A673 (cell line): ENCODE results near the gene ZNF550. TPM values are rescaled to one million over a fixed set of nuclear protein-coding genes. Genes with fewer than 3 reads are reported as not detected.

Experiments
- BruUV-seq: library from RNA; stranded (reverse); fragments of 400-500 nt; replicated peaks from 2 replicates; lab custom pipeline; 2021; lab: Mats Ljungman, UMichigan
- CTCF ChIA-PET: fragments of 300-600 bp; sonication (Branson Sonifier 250); formaldehyde crosslinking; loops from one replicate; lab custom pipeline; 2022; ENCODE audit warnings: antibody characterized with exemption; lab: Charles Lee
- POLR2A ChIA-PET: fragments of 300-600 bp; sonication (Branson Sonifier 250); formaldehyde crosslinking; loops from one replicate; lab custom pipeline; 2022; ENCODE audit warnings: antibody characterized with exemption; ENCODE audit not compliant: low non-redundant PET; lab: Charles Lee
- DNase-seq: peaks from one replicate; pipeline ENCODE4 v3.0.0-alpha.2; 2015; ENCODE audit warnings: low spot score
- H3K27ac ChIP-seq: fragments of 200-600 bp; sonication (generic); 2 replicates; pipeline ENCODE4 v1.5.1; 2016; ENCODE audit warnings: mixed run types, low read depth, mild to moderate bottlenecking, mixed read lengths, antibody characterized with exemption, low read length; ENCODE audit not compliant: poor library complexity, severe bottlenecking
- H3K27me3 ChIP-seq: fragments of 200-600 bp; sonication (generic); replicated peaks from 2 replicates; pipeline ENCODE4 v1.6.1; 2017; ENCODE audit warnings: mixed run types, low read depth, mild to moderate bottlenecking, mixed read lengths, antibody characterized with exemption, low read length; ENCODE audit not compliant: insufficient read depth, poor library complexity
- H3K36me3 ChIP-seq: fragments of 200-600 bp; sonication (generic); 2 replicates; pipeline ENCODE4 v1.6.1; 2016; ENCODE audit warnings: mixed run types, mild to moderate bottlenecking, mixed read lengths, antibody characterized with exemption, low read length; ENCODE audit not compliant: insufficient read depth, poor library complexity, severe bottlenecking
- H3K4me1 ChIP-seq: fragments of 200-600 bp; sonication (generic); 2 replicates; pipeline ENCODE4 v1.6.1; 2017; ENCODE audit warnings: mixed run types, mild to moderate bottlenecking, mixed read lengths, antibody characterized with exemption, low read length; ENCODE audit not compliant: insufficient read depth, poor library complexity, severe bottlenecking
- H3K4me3 ChIP-seq: fragments of 200-600 bp; sonication (generic); 2 replicates; pipeline ENCODE4 v1.5.1; 2016; ENCODE audit warnings: low read depth, mixed run types, mild to moderate bottlenecking, mixed read lengths, low read length; ENCODE audit not compliant: poor library complexity, severe bottlenecking
- H3K9me3 ChIP-seq: fragments of 200-600 bp; sonication (generic); 2 replicates; pipeline ENCODE4 v1.6.1; 2016; ENCODE audit warnings: mixed run types, low read depth, mild to moderate bottlenecking, mixed read lengths, antibody characterized with exemption, low read length; ENCODE audit not compliant: poor library complexity, severe bottlenecking
- EZH2 ChIP-seq: fragments of 200-600 bp; sonication (generic); IDR thresholded peaks from 2 replicates; pipeline ENCODE4 v1.6.1; 2017; ENCODE audit warnings: borderline replicate concordance, low read depth, mild to moderate bottlenecking, mixed read lengths, antibody characterized with exemption, low read length; ENCODE audit not compliant: poor library complexity, severe bottlenecking
- intact Hi-C: fragments of 100-400 bp; cut with micrococcal nuclease; formaldehyde crosslinking; loops from one replicate; pipeline ENCODE4 v1.10.0; 2022; ENCODE audit not compliant: unreplicated experiment
- total RNA-seq: library from RNA; stranded (reverse); gene quantifications from 2 replicates; pipeline ENCODE4 v1.2.3, GENCODE V29; 2021
- TF ChIP-seq, protein P1 (sequence below): fragments of 300-800, 200-600 bp; sonication (generic); conservative IDR thresholded peaks from 2 replicates; pipeline ENCODE4 v1.5.1; 2017; ENCODE audit warnings: low read depth, mild to moderate bottlenecking, antibody characterized with exemption, low read length, moderate library complexity, mixed read lengths

ZNF550 gene
- total RNA-seq, 1 experiment from 2014 or later: 9.6 TPM

DNA sequence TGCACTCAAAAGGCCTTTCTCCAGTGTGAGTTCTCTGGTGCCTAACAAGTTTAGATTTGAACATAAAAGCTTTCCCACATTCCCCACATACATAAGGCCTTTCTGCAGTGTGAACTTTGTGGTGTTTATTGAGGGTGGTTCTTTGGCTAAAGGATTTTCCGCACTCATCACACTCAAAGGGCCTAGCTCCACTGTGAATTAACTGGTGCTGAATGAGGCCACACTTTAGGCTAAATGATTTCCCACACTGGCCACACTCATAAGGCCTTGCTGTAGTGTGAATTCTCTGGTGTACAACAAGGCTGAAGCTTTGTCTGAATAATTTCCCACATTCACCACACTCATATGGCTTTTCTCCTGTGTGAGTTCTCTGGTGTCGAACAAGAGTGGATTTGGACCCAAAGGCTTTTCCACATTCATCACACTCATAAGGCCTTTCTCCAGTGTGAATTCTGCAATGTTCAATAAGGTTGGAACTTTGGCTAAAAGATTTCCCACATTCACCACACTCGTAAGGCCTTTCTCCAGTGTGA lies 12.8 kb upstream of the ZNF550 start:
- Histone ChIP-seq H3K4me1 (no peaks in the 10 kb centered on the region), H3K27me3 (no peaks in the 10 kb centered on the region), H3K27ac (no peak overlapping the region), H3K4me3 (no peak overlapping the region), H3K36me3 (peaks cover 41% of the 10 kb centered on the region), H3K9me3 (peaks cover 76% of the 10 kb centered on the region)
- BruUV-seq: no TSS peak
- ChIA-PET POLR2A (no interaction called here), CTCF (no interaction called here)
- no peak for DNase-seq
- no peak for TF ChIP-seq EZH2
- TF ChIP-seq, protein P1, sequence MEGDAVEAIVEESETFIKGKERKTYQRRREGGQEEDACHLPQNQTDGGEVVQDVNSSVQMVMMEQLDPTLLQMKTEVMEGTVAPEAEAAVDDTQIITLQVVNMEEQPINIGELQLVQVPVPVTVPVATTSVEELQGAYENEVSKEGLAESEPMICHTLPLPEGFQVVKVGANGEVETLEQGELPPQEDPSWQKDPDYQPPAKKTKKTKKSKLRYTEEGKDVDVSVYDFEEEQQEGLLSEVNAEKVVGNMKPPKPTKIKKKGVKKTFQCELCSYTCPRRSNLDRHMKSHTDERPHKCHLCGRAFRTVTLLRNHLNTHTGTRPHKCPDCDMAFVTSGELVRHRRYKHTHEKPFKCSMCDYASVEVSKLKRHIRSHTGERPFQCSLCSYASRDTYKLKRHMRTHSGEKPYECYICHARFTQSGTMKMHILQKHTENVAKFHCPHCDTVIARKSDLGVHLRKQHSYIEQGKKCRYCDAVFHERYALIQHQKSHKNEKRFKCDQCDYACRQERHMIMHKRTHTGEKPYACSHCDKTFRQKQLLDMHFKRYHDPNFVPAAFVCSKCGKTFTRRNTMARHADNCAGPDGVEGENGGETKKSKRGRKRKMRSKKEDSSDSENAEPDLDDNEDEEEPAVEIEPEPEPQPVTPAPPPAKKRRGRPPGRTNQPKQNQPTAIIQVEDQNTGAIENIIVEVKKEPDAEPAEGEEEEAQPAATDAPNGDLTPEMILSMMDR: no peak
- intact Hi-C loops: no loop called here

DNA sequence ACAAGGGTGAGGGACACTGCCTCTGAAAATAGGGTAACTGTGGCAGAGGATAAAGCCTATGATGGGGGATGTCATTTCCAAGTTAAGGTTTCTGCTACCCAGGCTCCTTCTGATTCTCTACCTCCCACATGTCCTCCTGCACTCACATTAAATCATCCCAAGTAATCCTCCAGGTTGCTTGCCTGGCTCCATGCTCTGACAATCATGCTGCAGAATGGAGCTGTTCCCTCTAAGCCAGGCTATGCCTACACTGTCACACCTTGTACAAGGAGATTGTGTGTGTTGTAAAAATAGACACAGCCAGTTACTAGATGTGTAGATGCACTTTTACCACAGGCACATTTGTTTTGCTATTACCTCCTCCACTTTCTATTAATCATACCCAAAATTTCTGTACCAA lies 11.0 kb upstream of the ZNF550 start:
- no peaks in the 10 kb centered on the region for H3K4me1 ChIP-seq
- POLR2A ChIA-PET: no interaction called here
- CTCF ChIA-PET: no interaction called here
- no peak for TF ChIP-seq EZH2
- TF ChIP-seq, protein P1: no peak
- intact Hi-C loops: no loop called here
- BruUV-seq: no TSS peak
- peaks cover 37% of the 10 kb centered on the region for H3K36me3 ChIP-seq
- H3K9me3 ChIP-seq: peaks cover 84% of the 10 kb centered on the region
- DNase-seq: no peak
- no peak overlapping the region for H3K27ac ChIP-seq
- H3K27me3 ChIP-seq: no peaks in the 10 kb centered on the region
- no peak overlapping the region for H3K4me3 ChIP-seq

DNA sequence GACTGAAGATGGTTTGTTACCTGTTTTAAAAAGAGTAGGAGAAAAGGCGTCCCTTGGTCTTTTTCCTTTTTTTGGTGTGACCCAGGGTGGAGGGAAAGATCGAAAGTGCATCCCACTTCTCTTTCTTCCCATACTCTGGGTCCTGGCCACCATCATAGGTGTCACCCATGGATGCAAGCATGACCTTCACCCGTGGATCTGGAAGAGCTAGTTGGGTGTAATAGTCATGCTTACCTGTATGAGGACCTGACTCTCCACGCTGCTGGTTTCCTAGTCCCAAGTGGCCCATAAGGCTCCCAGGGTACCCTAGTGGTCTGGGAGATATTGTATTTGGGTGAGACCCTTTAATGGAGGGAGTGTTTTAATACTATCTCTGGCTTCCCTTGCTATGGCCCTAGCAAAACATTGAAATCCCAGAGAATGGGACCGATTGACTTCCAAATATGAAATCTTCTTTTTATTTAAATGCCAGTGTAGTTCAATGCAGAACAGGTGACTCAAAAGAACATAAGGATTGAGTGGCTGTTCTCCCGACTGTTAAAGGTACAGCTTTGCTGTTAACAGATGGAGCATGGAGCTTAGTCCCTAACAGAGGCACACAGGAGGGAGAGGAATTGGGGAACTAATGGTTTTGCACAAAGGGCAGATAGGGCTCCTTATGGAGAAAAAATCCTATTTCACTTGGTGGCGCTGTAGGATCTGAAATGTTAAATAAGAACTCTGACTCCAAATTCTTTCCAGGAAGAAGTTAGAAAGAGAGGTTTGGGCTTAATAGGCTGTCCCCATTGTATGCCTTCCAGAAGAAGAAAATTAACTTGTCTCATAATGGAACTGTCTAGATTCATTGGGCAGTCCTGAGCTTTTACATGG lies 7.0 kb upstream of the ZNF550 start:
- CTCF ChIA-PET: no interaction called here
- H3K36me3 ChIP-seq: peaks cover 2% of the 10 kb centered on the region
- no peak overlapping the region for H3K27ac ChIP-seq
- intact Hi-C loops: no loop called here
- H3K4me1 ChIP-seq: no peaks in the 10 kb centered on the region
- H3K9me3 ChIP-seq: peaks cover 75% of the 10 kb centered on the region
- no peak overlapping the region for H3K4me3 ChIP-seq
- no peak for DNase-seq
- H3K27me3 ChIP-seq: no peaks in the 10 kb centered on the region
- POLR2A ChIA-PET: no interaction called here
- TF ChIP-seq, protein P1: no peak
- TF ChIP-seq EZH2: no peak
- no TSS peak for BruUV-seq
